GM18868 (cell line): Measurements from ENCODE around the gene KRTAP3-2.

ENCODE experiments used
- ATAC-seq: cut with Tn5 transposase; IDR thresholded peaks from one replicate; pipeline ENCODE4 v1.9.1; 2021; ENCODE audit warnings: mild to moderate bottlenecking, moderate library complexity; ENCODE audit not compliant: unreplicated experiment

The KRTAP3-2 gene

GRCh38 chr17:40974366-40974765 lies 25.3 kb downstream of the KRTAP3-2 start:
- ATAC-seq: no peak

DNA sequence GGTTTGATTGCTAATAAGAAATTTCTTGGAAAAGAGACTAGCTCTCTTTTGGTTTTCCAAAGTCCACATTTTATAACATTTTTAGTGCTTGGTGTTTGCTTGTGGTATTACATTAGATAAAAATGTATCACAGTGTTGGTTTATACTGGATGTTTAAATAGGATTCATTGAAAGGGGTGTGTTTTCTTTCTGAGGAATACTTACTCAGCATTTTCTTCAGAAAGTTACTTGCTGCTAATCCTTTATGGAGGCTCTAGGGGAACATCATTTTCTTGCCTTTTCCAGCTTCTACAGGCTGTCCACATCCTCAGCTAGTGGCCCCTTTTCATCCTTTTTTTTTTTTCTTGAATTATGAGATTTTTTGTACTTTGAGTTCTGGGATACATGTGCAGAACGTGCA lies 32.1 kb downstream of the KRTAP3-2 start:
- no peak for ATAC-seq

- ATAC-seq: no peak
These were observed 32.9 kb downstream of the KRTAP3-2 start, which contains the start of gene KRT39 for GRCh38 chr17:40966848-40967247. Gene KRT39, minus strand, starts transcription at chr17:40966948. Its CDS starts 92 bp downstream, at chr17:40966856.

GRCh38 chr17:40963838-40964237 lies 35.9 kb downstream of the KRTAP3-2 start:
- no peak for ATAC-seq

DNA sequence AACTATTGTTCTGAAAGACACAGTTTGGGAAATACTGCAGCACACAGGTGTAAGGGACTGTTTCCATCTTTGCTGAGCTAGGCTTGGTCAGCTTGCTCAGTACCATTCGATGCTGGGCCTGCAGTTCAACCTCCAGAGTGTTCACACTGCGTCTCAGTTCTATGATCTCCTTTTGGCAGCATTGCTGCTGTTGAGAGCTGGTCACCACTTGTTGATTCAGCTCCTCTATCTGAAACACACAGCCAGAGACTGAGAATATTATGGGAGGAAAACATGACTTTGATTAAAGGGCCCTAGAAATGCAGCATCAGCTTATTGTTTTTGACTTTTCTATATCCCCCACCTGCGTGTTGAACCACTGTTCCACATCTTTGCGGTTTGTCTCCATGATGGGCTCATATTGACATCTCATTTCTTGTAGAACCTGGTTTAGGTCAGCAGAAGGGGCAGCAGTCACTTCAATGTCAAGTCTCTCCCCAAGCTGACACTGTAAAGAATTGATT lies 37.6 kb downstream of the KRTAP3-2 start:
- no peak for ATAC-seq

DNA sequence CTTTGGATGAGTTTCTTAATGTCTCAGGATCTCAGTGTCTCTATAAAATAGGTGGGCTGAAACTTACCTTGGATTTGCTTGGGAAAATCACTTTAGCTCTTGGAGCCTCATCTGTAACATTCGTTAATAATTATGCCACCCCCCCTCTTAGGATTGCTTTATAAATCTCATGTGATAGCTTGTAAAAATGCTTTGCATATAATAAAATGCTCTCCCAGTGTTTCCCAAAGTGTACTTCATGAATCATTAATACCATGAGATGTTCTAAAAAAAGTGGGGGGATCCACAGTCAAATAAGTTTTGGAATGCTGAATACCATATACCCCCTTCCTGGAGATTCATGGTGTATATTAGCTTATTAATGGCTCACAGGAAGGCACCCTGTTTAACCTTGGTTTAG lies 38.1 kb downstream of the KRTAP3-2 start:
- ATAC-seq: no peak

GRCh38 chr17:40960144-40960543 lies 39.6 kb downstream of the KRTAP3-2 start:
- no peak for ATAC-seq

GRCh38 chr17:40958086-40958953 lies 41.4 kb downstream of the KRTAP3-2 start:
- ATAC-seq: no peak

DNA sequence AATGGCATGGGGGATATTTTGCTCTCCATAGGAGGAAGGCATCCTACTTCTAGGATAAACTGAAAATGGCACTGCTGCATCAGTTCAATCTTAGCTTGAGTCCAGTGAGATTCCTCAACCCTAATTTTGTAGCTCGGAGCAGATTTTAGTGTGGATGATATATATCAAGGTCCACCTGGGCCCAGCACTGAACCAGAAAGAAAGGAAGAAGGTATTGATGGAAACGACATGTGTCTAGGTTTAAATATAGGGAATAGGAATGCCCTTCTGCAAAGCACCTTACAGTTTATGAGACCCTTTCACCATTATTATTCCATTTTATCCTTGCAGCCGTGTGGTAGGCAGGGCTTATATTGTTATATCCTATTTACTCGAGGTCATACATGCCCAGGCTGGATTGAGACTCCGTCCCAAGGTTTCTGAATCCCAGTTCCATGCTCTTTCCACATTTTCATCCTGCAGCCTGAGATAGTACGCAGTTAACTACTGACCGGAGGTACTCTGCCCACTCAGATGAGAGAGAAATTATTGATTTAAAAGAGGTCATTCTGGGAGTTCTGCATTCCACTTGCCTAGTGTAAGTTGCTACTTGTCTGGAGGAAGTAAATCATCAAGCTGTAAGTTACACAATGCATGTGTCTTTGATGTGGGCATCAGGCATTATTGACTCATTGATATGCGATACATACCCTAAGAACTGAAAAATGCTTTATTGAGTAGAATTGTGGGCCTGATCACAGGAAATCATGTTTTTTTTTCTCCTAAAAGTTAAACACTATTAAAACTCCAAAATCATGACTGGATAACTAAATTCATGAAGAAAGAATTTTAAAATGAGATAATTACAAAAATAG lies 43.1 kb downstream of the KRTAP3-2 start:
- ATAC-seq: no peak

DNA sequence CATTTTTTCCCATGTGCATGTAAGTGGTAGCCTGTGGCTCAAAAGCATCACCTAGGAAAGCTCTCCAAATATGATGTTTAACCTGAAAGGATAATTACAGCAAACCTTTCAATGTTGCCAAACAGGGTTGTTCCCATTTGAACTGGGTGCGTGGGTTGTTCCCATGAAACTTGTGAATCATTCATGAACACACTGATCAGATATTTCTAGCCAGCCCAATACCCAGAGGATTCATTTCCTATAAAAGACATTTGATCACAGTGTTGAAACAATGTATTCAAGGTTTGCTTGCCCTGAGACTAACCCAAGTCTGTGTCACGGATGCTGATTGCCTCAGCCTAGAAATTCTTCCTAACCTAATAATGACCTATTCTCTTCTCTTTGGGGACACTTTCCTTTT lies 45.8 kb downstream of the KRTAP3-2 start:
- no peak for ATAC-seq

GRCh38 chr17:40952661-40953060 lies 47.0 kb downstream of the KRTAP3-2 start:
- no peak for ATAC-seq

DNA sequence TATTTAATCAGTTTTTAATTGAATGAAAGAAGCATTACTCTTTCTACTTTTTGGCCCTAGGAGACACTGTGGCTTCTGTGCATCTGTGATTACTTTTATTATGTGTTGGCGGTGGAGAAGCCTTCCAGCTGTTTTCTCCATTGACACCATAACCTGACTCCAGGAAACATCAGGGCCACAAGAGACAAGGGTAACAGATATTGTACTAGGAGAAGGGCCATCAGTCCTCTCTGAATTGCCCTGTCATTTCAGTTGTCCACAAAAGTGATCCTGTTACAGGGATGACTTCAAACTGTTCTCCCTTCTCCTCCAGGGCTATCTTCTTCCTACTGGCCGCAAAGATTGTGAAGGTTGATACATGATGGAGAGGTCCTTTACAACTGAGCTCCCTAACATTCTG lies 47.6 kb downstream of the KRTAP3-2 start:
- no peak for ATAC-seq

DNA sequence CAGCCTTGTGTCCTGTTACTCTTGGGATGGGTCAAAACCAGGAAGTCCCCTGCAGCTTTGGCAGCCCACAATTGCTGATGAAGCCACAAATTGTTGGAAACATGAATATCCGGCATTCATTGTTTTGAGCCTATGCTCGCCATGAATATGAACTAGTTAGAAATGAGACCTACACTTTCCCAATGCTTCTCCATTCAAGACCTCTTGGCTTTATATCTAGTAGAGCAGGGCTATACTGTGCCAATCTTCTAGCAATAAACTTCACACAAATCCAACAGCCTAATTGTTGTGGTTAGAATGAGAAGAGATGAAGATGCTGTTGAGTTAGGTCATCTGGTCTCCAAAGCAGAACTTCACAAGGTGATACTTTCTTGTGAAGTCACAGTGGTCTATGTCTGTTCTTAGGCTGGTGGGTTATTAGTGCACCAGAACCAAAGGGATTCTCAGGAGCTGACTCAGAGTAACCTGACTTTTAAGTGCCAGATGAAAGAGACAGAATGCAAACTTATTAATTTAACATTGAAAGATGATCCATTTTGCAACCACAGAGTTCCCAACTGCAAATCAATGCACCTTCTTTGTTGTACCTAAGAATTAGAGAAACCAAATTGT lies 48.6 kb downstream of the KRTAP3-2 start:
- no peak for ATAC-seq

- no peak for ATAC-seq
These were observed 49.5 kb downstream of the KRTAP3-2 start for GRCh38 chr17:40950176-40950575.

DNA sequence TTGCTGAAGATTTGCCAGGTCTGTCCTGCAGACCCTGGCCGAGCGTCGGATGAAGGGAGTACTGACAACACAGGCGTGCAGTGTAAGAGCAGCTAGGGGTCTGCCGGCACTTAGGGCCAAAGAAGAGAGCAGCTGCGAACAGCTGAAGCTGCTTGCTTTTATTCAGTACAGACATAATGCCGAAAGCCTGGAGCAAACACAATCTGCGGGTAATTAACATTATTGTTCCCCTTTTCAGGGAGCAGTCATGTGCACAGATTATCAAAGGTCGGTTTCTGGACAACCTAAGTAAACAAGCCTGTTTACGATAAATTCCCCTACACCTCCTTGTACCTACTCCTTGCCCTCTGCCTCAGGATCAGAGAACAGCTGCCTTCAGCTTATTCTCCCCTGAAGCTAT lies 50.3 kb downstream of the KRTAP3-2 start:
- ATAC-seq: no peak
